T-helper 1 cell treated with Interleukin-12 subunit alpha and Interleukin-12 subunit beta and Interleukin-4 antibody, amounts not matched to agents 30 μg/mL and 1 μg/mL, for 36 hours (primary cell): ENCODE results near the gene MOBP.

Experiments
- H3K27ac Mint-ChIP-seq: one replicate; pipeline ENCODE4 v1.8.0; 2021; ENCODE audit warnings: mild to moderate bottlenecking, mixed read lengths
- H3K27me3 Mint-ChIP-seq: one replicate; pipeline ENCODE4 v1.8.0; 2021; ENCODE audit warnings: low read depth, mixed read lengths
- H3K36me3 Mint-ChIP-seq: one replicate; pipeline ENCODE4 v1.8.0; 2021; ENCODE audit warnings: low read depth, mixed read lengths
- H3K4me1 Mint-ChIP-seq: one replicate; pipeline ENCODE4 v1.8.0; 2021; ENCODE audit warnings: low read depth, mixed read lengths
- H3K4me3 Mint-ChIP-seq: one replicate; pipeline ENCODE4 v1.8.0; 2021; ENCODE audit warnings: mild to moderate bottlenecking, moderate library complexity, mixed read lengths
- H3K9me3 Mint-ChIP-seq: one replicate; pipeline ENCODE4 v1.8.0; 2021; ENCODE audit warnings: mixed read lengths

Gene MOBP

GRCh38 chr3:39466988-39467387, 492 bp upstream of the MOBP start:
- H3K36me3 Mint-ChIP-seq, result no peaks in the 10 kb centered on the region
- H3K4me3 Mint-ChIP-seq, result no peak overlapping the region
- H3K9me3 Mint-ChIP-seq, result no peaks in the 10 kb centered on the region
- H3K27ac Mint-ChIP-seq, result no peak overlapping the region
- no peaks in the 10 kb centered on the region for H3K4me1 Mint-ChIP-seq
- peaks cover 21% of the 10 kb centered on the region for H3K27me3 Mint-ChIP-seq

- Mint-ChIP-seq H3K36me3 (no peaks in the 10 kb centered on the region), H3K9me3 (no peaks in the 10 kb centered on the region), H3K27ac (no peak overlapping the region), H3K27me3 (peaks cover 16% of the 10 kb centered on the region), H3K4me1 (no peaks in the 10 kb centered on the region), H3K4me3 (no peak overlapping the region)
These were observed 592 bp downstream of the MOBP start for GRCh38 chr3:39468108-39468436.

GRCh38 chr3:39469258-39469657, 1.8 kb downstream of the MOBP start:
- no peak overlapping the region for H3K4me3 Mint-ChIP-seq
- H3K36me3 Mint-ChIP-seq, result no peaks in the 10 kb centered on the region
- H3K27ac Mint-ChIP-seq, result no peak overlapping the region
- peaks cover 9% of the 10 kb centered on the region for H3K27me3 Mint-ChIP-seq
- H3K4me1 Mint-ChIP-seq, result no peaks in the 10 kb centered on the region
- no peaks in the 10 kb centered on the region for H3K9me3 Mint-ChIP-seq

GRCh38 chr3:39469945-39470344, 2.5 kb downstream of the MOBP start:
- no peaks in the 10 kb centered on the region for H3K36me3 Mint-ChIP-seq
- H3K4me3 Mint-ChIP-seq, result no peak overlapping the region
- H3K27ac Mint-ChIP-seq, result no peak overlapping the region
- no peaks in the 10 kb centered on the region for H3K4me1 Mint-ChIP-seq
- peaks cover 9% of the 10 kb centered on the region for H3K27me3 Mint-ChIP-seq
- H3K9me3 Mint-ChIP-seq, result no peaks in the 10 kb centered on the region

GRCh38 chr3:39471652-39472051, 4.2 kb downstream of the MOBP start:
- Mint-ChIP-seq H3K4me3 (no peak overlapping the region), H3K27ac (no peak overlapping the region), H3K27me3 (peaks cover 8% of the 10 kb centered on the region), H3K36me3 (no peaks in the 10 kb centered on the region), H3K4me1 (no peaks in the 10 kb centered on the region), H3K9me3 (no peaks in the 10 kb centered on the region)

- Mint-ChIP-seq H3K27ac (no peak overlapping the region), H3K4me3 (no peak overlapping the region), H3K9me3 (no peaks in the 10 kb centered on the region), H3K4me1 (no peaks in the 10 kb centered on the region), H3K36me3 (no peaks in the 10 kb centered on the region), H3K27me3 (no peaks in the 10 kb centered on the region)
These were observed 6.1 kb downstream of the MOBP start for GRCh38 chr3:39473452-39474125.

GRCh38 chr3:39474126-39474515, 6.6 kb downstream of the MOBP start:
- Mint-ChIP-seq H3K27ac (no peak overlapping the region), H3K36me3 (no peaks in the 10 kb centered on the region), H3K4me3 (no peak overlapping the region), H3K4me1 (no peaks in the 10 kb centered on the region), H3K9me3 (no peaks in the 10 kb centered on the region), H3K27me3 (no peaks in the 10 kb centered on the region)

- no peaks in the 10 kb centered on the region for H3K27me3 Mint-ChIP-seq
- no peaks in the 10 kb centered on the region for H3K36me3 Mint-ChIP-seq
- H3K4me1 Mint-ChIP-seq, result no peaks in the 10 kb centered on the region
- no peaks in the 10 kb centered on the region for H3K9me3 Mint-ChIP-seq
- no peak overlapping the region for H3K27ac Mint-ChIP-seq
- H3K4me3 Mint-ChIP-seq, result no peak overlapping the region
These were observed 9.3 kb downstream of the MOBP start for GRCh38 chr3:39476783-39477182.

- Mint-ChIP-seq H3K9me3 (no peaks in the 10 kb centered on the region), H3K4me1 (no peaks in the 10 kb centered on the region), H3K27me3 (no peaks in the 10 kb centered on the region), H3K36me3 (no peaks in the 10 kb centered on the region), H3K27ac (no peak overlapping the region), H3K4me3 (no peak overlapping the region)
These were observed 10.7 kb downstream of the MOBP start for GRCh38 chr3:39478226-39478625.

- H3K4me1 Mint-ChIP-seq, result no peaks in the 10 kb centered on the region
- no peak overlapping the region for H3K4me3 Mint-ChIP-seq
- H3K27me3 Mint-ChIP-seq, result no peaks in the 10 kb centered on the region
- no peak overlapping the region for H3K27ac Mint-ChIP-seq
- H3K9me3 Mint-ChIP-seq, result no peaks in the 10 kb centered on the region
- no peaks in the 10 kb centered on the region for H3K36me3 Mint-ChIP-seq
These were observed 12.4 kb downstream of the MOBP start for GRCh38 chr3:39479701-39480414.

- no peaks in the 10 kb centered on the region for H3K9me3 Mint-ChIP-seq
- H3K4me3 Mint-ChIP-seq, result no peak overlapping the region
- no peaks in the 10 kb centered on the region for H3K4me1 Mint-ChIP-seq
- H3K27me3 Mint-ChIP-seq, result peaks cover 5% of the 10 kb centered on the region
- H3K27ac Mint-ChIP-seq, result no peak overlapping the region
- no peaks in the 10 kb centered on the region for H3K36me3 Mint-ChIP-seq
These were observed 18.1 kb downstream of the MOBP start for GRCh38 chr3:39485547-39485946.

- Mint-ChIP-seq H3K4me1 (peaks cover 4% of the 10 kb centered on the region), H3K27ac (no peak overlapping the region), H3K36me3 (no peaks in the 10 kb centered on the region), H3K4me3 (no peak overlapping the region), H3K27me3 (peaks cover 19% of the 10 kb centered on the region), H3K9me3 (no peaks in the 10 kb centered on the region)
These were observed 23.5 kb downstream of the MOBP start for GRCh38 chr3:39491014-39491413.

GRCh38 chr3:39491733-39492350, 24.4 kb downstream of the MOBP start:
- Mint-ChIP-seq H3K27ac (no peak overlapping the region), H3K9me3 (no peaks in the 10 kb centered on the region), H3K4me1 (peaks cover 4% of the 10 kb centered on the region), H3K4me3 (no peak overlapping the region), H3K36me3 (no peaks in the 10 kb centered on the region), H3K27me3 (peaks cover 19% of the 10 kb centered on the region)

- Mint-ChIP-seq H3K36me3 (no peaks in the 10 kb centered on the region), H3K4me3 (no peak overlapping the region), H3K9me3 (no peaks in the 10 kb centered on the region), H3K27me3 (peaks cover 22% of the 10 kb centered on the region), H3K4me1 (peaks cover 4% of the 10 kb centered on the region), H3K27ac (no peak overlapping the region)
These were observed 27.3 kb downstream of the MOBP start for GRCh38 chr3:39494781-39495180.

- Mint-ChIP-seq H3K4me1 (no peaks in the 10 kb centered on the region), H3K9me3 (no peaks in the 10 kb centered on the region), H3K27me3 (peaks cover 37% of the 10 kb centered on the region), H3K36me3 (no peaks in the 10 kb centered on the region), H3K4me3 (no peak overlapping the region), H3K27ac (no peak overlapping the region)
These were observed 30.3 kb downstream of the MOBP start for GRCh38 chr3:39497753-39498152.
